Mucosa of rectum (tissue), 2 donors: ENCODE results near the gene VCP.

Source experiments
- H3K27ac ChIP-seq, 2 donors: one replicate each; pipeline ENCODE4 v1.7.0; 2013; ENCODE audit warnings: inconsistent platforms in 2 of 2, low read depth in 2 of 2, low read length in 2 of 2
- H3K27me3 ChIP-seq, 2 donors: one replicate each; pipeline ENCODE4 v1.7.0; 2013; ENCODE audit warnings: low read length in 2 of 2; ENCODE audit not compliant: control insufficient read depth in 2 of 2, insufficient read depth in 2 of 2
- H3K36me3 ChIP-seq, 2 donors: one replicate each; pipeline ENCODE4 v1.7.0; 2013; ENCODE audit warnings: low read length in 2 of 2; ENCODE audit not compliant: control insufficient read depth in 2 of 2, insufficient read depth in 2 of 2
- H3K4me1 ChIP-seq, 2 donors: one replicate each; pipeline ENCODE4 v1.7.0; 2013; ENCODE audit warnings: low read length in 2 of 2, mild to moderate bottlenecking in 1 of 2; ENCODE audit not compliant: control insufficient read depth in 2 of 2, insufficient read depth in 2 of 2
- H3K4me3 ChIP-seq, 2 donors: one replicate each; pipeline ENCODE4 v1.7.0; 2013; ENCODE audit warnings: low read length in 2 of 2
- H3K9ac ChIP-seq, 2 donors: one replicate each; pipeline ENCODE4 v1.7.0; 2013; ENCODE audit warnings: low read length in 2 of 2, low read depth in 1 of 2, mild to moderate bottlenecking in 1 of 2
- H3K9me3 ChIP-seq, 2 donors: one replicate each; pipeline ENCODE4 v1.7.0; 2013; ENCODE audit warnings: low read length in 2 of 2; ENCODE audit not compliant: control insufficient read depth in 2 of 2
- donor health status: healthy.
- donor health status: Normal muscosa, but diverticular disease.

The VCP gene

DNA sequence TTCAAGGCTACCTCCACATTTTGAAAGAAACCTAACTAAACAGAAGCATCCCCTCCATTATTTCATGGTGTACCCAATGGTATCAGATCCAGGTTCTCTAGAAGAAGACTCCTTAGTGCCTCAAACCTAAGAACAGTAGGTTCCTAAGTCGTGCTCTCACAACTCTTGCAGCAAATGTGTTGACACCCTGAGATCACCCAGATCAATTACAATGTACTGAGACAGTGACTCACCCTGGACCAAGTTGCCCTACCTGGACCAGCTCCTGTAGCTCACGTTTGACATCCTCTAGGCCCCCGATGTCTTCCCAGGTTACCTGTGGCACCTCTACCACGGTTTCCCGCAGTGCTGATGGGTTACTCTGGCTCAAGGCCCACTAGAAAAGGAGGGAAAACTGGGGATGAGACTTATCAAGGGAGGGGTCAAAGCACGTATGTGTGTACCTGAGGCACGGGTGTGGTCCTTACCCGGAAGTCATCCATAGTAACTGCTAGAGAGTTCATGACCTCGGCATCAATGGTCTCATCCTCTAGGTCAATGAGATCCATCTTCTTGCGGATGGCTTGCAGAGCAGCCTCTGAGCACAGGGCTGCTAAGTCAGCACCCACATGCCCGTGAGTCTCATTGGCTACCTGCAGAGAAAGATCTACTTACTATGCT, 11.7 kb downstream of the VCP start:
- Histone ChIP-seq H3K36me3 (peaks cover 94 to 100% of the 10 kb centered on the region in 2 donors), H3K4me3 (no peak overlapping the region), H3K4me1 (no peaks in the 10 kb centered on the region), H3K27me3 (no peaks in the 10 kb centered on the region), H3K27ac (no peak overlapping the region), H3K9me3 (no peaks in the 10 kb centered on the region), H3K9ac (no peak overlapping the region)

DNA sequence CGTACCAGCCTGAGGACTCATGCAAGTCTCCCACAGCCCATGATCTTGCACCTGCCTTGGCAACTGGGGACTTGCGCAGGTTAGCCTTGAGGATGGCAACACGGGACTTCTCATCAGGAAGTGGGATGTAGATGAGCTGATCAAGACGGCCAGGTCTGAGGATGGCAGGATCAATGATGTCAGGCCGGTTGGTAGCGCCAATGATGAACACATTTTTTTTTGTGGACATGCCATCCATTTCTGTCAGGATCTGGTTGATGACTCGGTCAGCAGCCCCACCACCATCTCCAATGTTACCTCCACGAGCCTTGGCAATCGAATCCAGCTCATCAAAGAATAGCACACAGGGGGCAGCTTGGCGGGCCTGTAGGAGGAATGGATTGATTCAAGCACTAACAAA, 13.0 kb downstream of the VCP start:
- H3K27ac ChIP-seq, result no peak overlapping the region
- H3K4me3 ChIP-seq, result no peak overlapping the region
- H3K9ac ChIP-seq, result no peak overlapping the region
- no peaks in the 10 kb centered on the region for H3K4me1 ChIP-seq
- no peaks in the 10 kb centered on the region for H3K27me3 ChIP-seq
- H3K9me3 ChIP-seq, result no peaks in the 10 kb centered on the region
- peaks cover 87 to 96% of the 10 kb centered on the region in 2 donors for H3K36me3 ChIP-seq

DNA sequence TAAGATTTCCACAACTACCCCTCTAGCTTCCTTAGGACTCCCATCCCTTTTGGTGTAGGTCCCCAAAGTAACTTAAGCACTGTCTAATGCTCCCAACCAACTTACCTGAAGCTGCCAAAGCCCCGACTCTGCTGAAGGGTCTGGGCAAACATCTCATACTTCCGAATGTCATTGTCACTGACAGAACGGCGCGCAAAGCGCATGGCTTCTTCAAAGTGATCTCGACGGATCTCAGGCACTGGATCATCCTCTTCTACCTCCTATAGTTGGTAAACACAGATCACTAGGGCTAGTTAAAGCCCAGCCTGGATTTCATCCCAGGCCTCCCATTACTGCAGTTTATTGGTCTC, 15.2 kb downstream of the VCP start:
- Histone ChIP-seq H3K4me1 (no peaks in the 10 kb centered on the region), H3K9ac (no peak overlapping the region), H3K27me3 (no peaks in the 10 kb centered on the region), H3K4me3 (no peak overlapping the region), H3K36me3 (peaks cover 65 to 82% of the 10 kb centered on the region in 2 donors), H3K27ac (no peak overlapping the region), H3K9me3 (no peaks in the 10 kb centered on the region)

GRCh38 chr9:35056571-35057270, 15.7 kb downstream of the VCP start:
- H3K36me3 ChIP-seq, result peaks cover 60 to 80% of the 10 kb centered on the region in 2 donors
- H3K9ac ChIP-seq, result no peak overlapping the region
- H3K27me3 ChIP-seq, result no peaks in the 10 kb centered on the region
- H3K27ac ChIP-seq, result no peak overlapping the region
- no peaks in the 10 kb centered on the region for H3K4me1 ChIP-seq
- no peak overlapping the region for H3K4me3 ChIP-seq
- H3K9me3 ChIP-seq, result no peaks in the 10 kb centered on the region

GRCh38 chr9:35054871-35055644, 17.4 kb downstream of the VCP start:
- Histone ChIP-seq H3K9me3 (no peaks in the 10 kb centered on the region), H3K4me3 (no peak overlapping the region), H3K4me1 (no peaks in the 10 kb centered on the region), H3K27ac (no peak overlapping the region), H3K9ac (no peak overlapping the region), H3K27me3 (no peaks in the 10 kb centered on the region), H3K36me3 (peaks cover 43 to 64% of the 10 kb centered on the region in 2 donors)

GRCh38 chr9:35054185-35054835, 18.1 kb downstream of the VCP start:
- Histone ChIP-seq H3K27ac (no peak overlapping the region), H3K36me3 (peaks cover 38 to 59% of the 10 kb centered on the region in 2 donors), H3K9ac (no peak overlapping the region), H3K4me1 (no peaks in the 10 kb centered on the region), H3K27me3 (no peaks in the 10 kb centered on the region), H3K9me3 (no peaks in the 10 kb centered on the region), H3K4me3 (no peak overlapping the region)

DNA sequence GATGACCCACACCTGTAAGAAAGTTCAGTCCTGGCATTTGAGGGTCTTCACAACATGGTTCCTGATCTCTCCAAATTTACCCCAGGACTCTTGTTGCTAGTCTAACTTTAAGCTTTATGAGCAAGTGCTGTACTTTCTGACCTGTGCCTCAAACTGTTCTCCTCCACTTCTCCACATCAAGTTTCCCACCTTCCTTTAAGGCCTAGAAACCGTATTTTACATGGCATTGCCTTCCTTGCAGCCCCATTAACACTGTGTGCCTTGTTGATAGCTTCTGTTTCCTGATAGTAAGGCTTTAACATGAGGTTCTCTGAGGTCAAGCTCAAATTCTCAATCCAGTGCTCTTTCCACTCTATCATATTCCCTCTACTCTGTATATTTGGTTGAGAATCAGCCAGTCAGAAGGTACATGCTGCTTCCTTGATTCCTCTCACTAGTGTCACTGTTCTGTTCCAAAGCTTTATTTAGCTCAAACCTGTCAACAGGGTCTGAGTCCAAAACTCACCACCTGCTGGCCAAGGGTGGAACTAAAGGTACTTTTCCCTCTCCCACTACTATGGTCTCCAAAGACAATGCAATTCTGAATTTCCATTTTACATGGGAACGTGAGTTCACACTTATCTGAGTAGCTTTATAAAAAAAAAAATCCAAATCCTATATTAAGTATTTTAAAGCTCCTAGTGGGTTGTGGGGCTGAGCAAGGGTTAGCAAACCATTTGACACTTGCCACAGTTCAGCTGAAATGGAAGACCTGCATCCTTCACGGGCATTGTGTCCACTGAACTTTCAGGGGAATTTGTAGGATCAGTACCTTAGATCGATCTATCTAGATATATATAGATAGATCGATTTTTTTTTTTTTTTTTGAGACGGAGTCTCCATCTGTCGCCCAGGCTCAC, 21.1 kb downstream of the VCP start:
- H3K9ac ChIP-seq, result no peak overlapping the region
- H3K27me3 ChIP-seq, result no peaks in the 10 kb centered on the region
- no peak overlapping the region for H3K4me3 ChIP-seq
- H3K4me1 ChIP-seq, result no peaks in the 10 kb centered on the region
- no peaks in the 10 kb centered on the region for H3K9me3 ChIP-seq
- H3K36me3 ChIP-seq, result peaks cover 11 to 38% of the 10 kb centered on the region in 2 donors
- no peak overlapping the region for H3K27ac ChIP-seq

- H3K27ac ChIP-seq, result no peak overlapping the region
- no peaks in the 10 kb centered on the region for H3K4me1 ChIP-seq
- H3K9ac ChIP-seq, result no peak overlapping the region
- no peak overlapping the region for H3K4me3 ChIP-seq
- H3K9me3 ChIP-seq, result no peaks in the 10 kb centered on the region
- H3K36me3 ChIP-seq, result peaks cover 13 to 33% of the 10 kb centered on the region in 2 donors
- H3K27me3 ChIP-seq, result no peaks in the 10 kb centered on the region
Observed at GRCh38 chr9:35048511-35048910, 23.9 kb downstream of the VCP start.

GRCh38 chr9:35044071-35044470, 28.4 kb downstream of the VCP start:
- Histone ChIP-seq H3K4me3 (no peak overlapping the region), H3K9me3 (no peaks in the 10 kb centered on the region), H3K36me3 (peaks cover 18 to 31% of the 10 kb centered on the region in 2 donors), H3K4me1 (no peaks in the 10 kb centered on the region), H3K9ac (no peak overlapping the region), H3K27me3 (no peaks in the 10 kb centered on the region), H3K27ac (no peak overlapping the region)
